GM19467 (cell line): ENCODE measurements around the gene FGGY.
"Not testable (repeated sequence)": the region's sequence is repeated elsewhere in the genome, so short reads cannot be mapped to it uniquely, and the experiment has no call there.

ENCODE experiments used
- ATAC-seq: cut with Tn5 transposase; IDR thresholded peaks from one replicate; pipeline ENCODE4 v1.9.1; 2021; ENCODE audit warnings: mild to moderate bottlenecking, moderate library complexity; ENCODE audit not compliant: unreplicated experiment

Gene FGGY

GRCh38 chr1:59690171-59690930 is 393.5 kb downstream of the FGGY start:
- no peak for ATAC-seq

- ATAC-seq = no peak
Observed at GRCh38 chr1:59691261-59691660, 394.4 kb downstream of the FGGY start.

- no peak for ATAC-seq
Observed at GRCh38 chr1:59692591-59692990, 395.7 kb downstream of the FGGY start.

GRCh38 chr1:59693406-59693805 is 396.5 kb downstream of the FGGY start:
- no peak for ATAC-seq

GRCh38 chr1:59695252-59695651 is 398.4 kb downstream of the FGGY start:
- no peak for ATAC-seq

GRCh38 chr1:59696421-59697115 is 399.7 kb downstream of the FGGY start:
- peak; percentile 30 for ATAC-seq

GRCh38 chr1:59697150-59697800 is 400.4 kb downstream of the FGGY start:
- peak; percentile 59 for ATAC-seq

- no peak for ATAC-seq
Observed at GRCh38 chr1:59698386-59698785, 401.5 kb downstream of the FGGY start.

- no peak for ATAC-seq
Observed at GRCh38 chr1:59699227-59699847, 402.4 kb downstream of the FGGY start.

- no peak for ATAC-seq
Observed at GRCh38 chr1:59701376-59701775, 404.5 kb downstream of the FGGY start.

GRCh38 chr1:59703226-59703917 is 406.5 kb downstream of the FGGY start:
- no peak for ATAC-seq

GRCh38 chr1:59703918-59704378 is 407.1 kb downstream of the FGGY start:
- no peak for ATAC-seq

GRCh38 chr1:59704716-59705115 is 407.8 kb downstream of the FGGY start:
- no peak for ATAC-seq

- ATAC-seq = no peak
Observed at GRCh38 chr1:59705466-59706302, 408.8 kb downstream of the FGGY start.

GRCh38 chr1:59706303-59706599 is 409.4 kb downstream of the FGGY start:
- no peak for ATAC-seq

GRCh38 chr1:59707178-59707791 is 410.4 kb downstream of the FGGY start:
- ATAC-seq = no peak

GRCh38 chr1:59709333-59709732 is 412.4 kb downstream of the FGGY start:
- ATAC-seq = no peak

GRCh38 chr1:59710920-59711319 is 414.0 kb downstream of the FGGY start:
- ATAC-seq = not testable (repeated sequence)

GRCh38 chr1:59714219-59714618 is 417.3 kb downstream of the FGGY start:
- ATAC-seq = no peak

GRCh38 chr1:59714966-59715365 is 418.1 kb downstream of the FGGY start:
- no peak for ATAC-seq
